WTC11 (cell line): Measurements from ENCODE around the gene HNRNPUL1. TPM values are rescaled to one million over a fixed set of nuclear protein-coding genes. Genes with fewer than 3 reads are reported as not detected.

ENCODE experiments used
- ATAC-seq: fragments of 200-7000 bp; cut with Tn5 transposase; 2 replicates; pipeline ENCODE4 v1.10.0; 2021; ENCODE audit warnings: mild to moderate bottlenecking, moderate library complexity
- CTCF ChIA-PET: fragments of 300-600 bp; sonication (Branson Sonifier 250); formaldehyde crosslinking; loops from one replicate; lab custom pipeline; 2021; ENCODE audit warnings: antibody characterized with exemption; lab: Charles Lee
- POLR2A ChIA-PET: fragments of 350-600 bp; sonication (Branson Sonifier 250); formaldehyde crosslinking; loops from one replicate; lab custom pipeline; 2021; ENCODE audit warnings: antibody characterized with exemption; lab: Charles Lee
- DNase-seq: peaks from one replicate; pipeline ENCODE4 v3.0.0; 2021; ENCODE audit warnings: low spot score
- H3K27ac Mint-ChIP-seq: 2 replicates; pipeline ENCODE4 v1.8.0; 2021; ENCODE audit warnings: mixed read lengths
- H3K27me3 Mint-ChIP-seq: 2 replicates; pipeline ENCODE4 v1.8.0; 2021; ENCODE audit warnings: low read depth, mild to moderate bottlenecking, moderate library complexity, mixed read lengths
- H3K36me3 Mint-ChIP-seq: 2 replicates; pipeline ENCODE4 v1.8.0; 2021; ENCODE audit warnings: mixed read lengths
- H3K4me1 Mint-ChIP-seq: 2 replicates; pipeline ENCODE4 v1.8.0; 2022; ENCODE audit warnings: mixed read lengths
- H3K4me3 Mint-ChIP-seq: 2 replicates; pipeline ENCODE4 v1.8.0; 2021; ENCODE audit warnings: mild to moderate bottlenecking, moderate library complexity, mixed read lengths
- H3K9me3 Mint-ChIP-seq: 2 replicates; pipeline ENCODE4 v1.8.0; 2021; ENCODE audit warnings: mixed read lengths
- ARID4B ChIP-seq: sonication (generic); formaldehyde crosslinking; IDR thresholded peaks from 2 replicates; pipeline ENCODE4 v1.8.0; 2023; ENCODE audit warnings: missing genetic modification reagents, mild to moderate bottlenecking, borderline replicate concordance
- CREM ChIP-seq: sonication (generic); formaldehyde crosslinking; IDR thresholded peaks from 2 replicates; pipeline ENCODE4 v1.8.1; 2022; ENCODE audit warnings: mild to moderate bottlenecking, missing genetic modification reagents, moderate library complexity
- E2F5 ChIP-seq: sonication (generic); formaldehyde crosslinking; IDR thresholded peaks from 2 replicates; pipeline ENCODE4 v1.8.1; 2022; ENCODE audit warnings: mild to moderate bottlenecking, moderate library complexity, missing genetic modification reagents
- FOXK1 ChIP-seq: sonication (generic); formaldehyde crosslinking; IDR thresholded peaks from 2 replicates; pipeline ENCODE4 v1.8.0; 2022; ENCODE audit warnings: mild to moderate bottlenecking, moderate library complexity, missing genetic modification reagents
- HMGXB4 ChIP-seq: sonication (generic); formaldehyde crosslinking; IDR thresholded peaks from 2 replicates; pipeline ENCODE4 v1.8.1; 2023; ENCODE audit warnings: mild to moderate bottlenecking, moderate library complexity, missing genetic modification reagents
- IRF2 ChIP-seq: sonication (generic); formaldehyde crosslinking; IDR thresholded peaks from 2 replicates; pipeline ENCODE4 v1.8.0; 2022; ENCODE audit warnings: low read depth, missing genetic modification reagents, borderline replicate concordance
- MAX ChIP-seq: sonication (generic); formaldehyde crosslinking; IDR thresholded peaks from 2 replicates; pipeline ENCODE4 v1.8.0; 2022; ENCODE audit warnings: mild to moderate bottlenecking, missing genetic modification reagents
- MXD4 ChIP-seq: fragments of 250-450 bp; sonication (Bioruptor Pico); IDR thresholded peaks from 2 replicates; pipeline ENCODE4 v1.8.0; 2021; ENCODE audit warnings: mild to moderate bottlenecking, moderate library complexity, borderline replicate concordance
- NR1H2 ChIP-seq: sonication (generic); formaldehyde crosslinking; IDR thresholded peaks from 2 replicates; pipeline ENCODE4 v1.9.0; 2021; ENCODE audit warnings: mild to moderate bottlenecking, moderate library complexity, missing genetic modification reagents
- NR3C1 ChIP-seq: sonication (generic); formaldehyde crosslinking; conservative IDR thresholded peaks from 2 replicates; pipeline ENCODE4 v1.8.1; 2023; ENCODE audit warnings: low read depth, mild to moderate bottlenecking, missing genetic modification reagents
- OVOL2 ChIP-seq: fragments of 250-450 bp; sonication (Bioruptor Pico); IDR thresholded peaks from 2 replicates; pipeline ENCODE4 v1.9.0; 2021; ENCODE audit warnings: mild to moderate bottlenecking, borderline replicate concordance
- PRDM15 ChIP-seq: sonication (generic); formaldehyde crosslinking; IDR thresholded peaks from 2 replicates; pipeline ENCODE4 v1.8.0; 2022; ENCODE audit warnings: missing genetic modification reagents
- PRRX2 ChIP-seq: fragments of 250-450 bp; sonication (Bioruptor Pico); IDR thresholded peaks from 2 replicates; pipeline ENCODE4 v1.8.0; 2021; ENCODE audit warnings: mild to moderate bottlenecking
- SOX15 ChIP-seq: fragments of 250-450 bp; sonication (Bioruptor Pico); IDR thresholded peaks from 2 replicates; pipeline ENCODE4 v1.9.0; 2021; ENCODE audit warnings: mild to moderate bottlenecking
- TCF7 ChIP-seq: sonication (generic); formaldehyde crosslinking; IDR thresholded peaks from 2 replicates; pipeline ENCODE4 v1.8.0; 2022; ENCODE audit warnings: mild to moderate bottlenecking, low read depth, missing genetic modification reagents, moderate library complexity
- TEAD1 ChIP-seq: sonication (generic); formaldehyde crosslinking; IDR thresholded peaks from 2 replicates; pipeline ENCODE4 v1.8.0; 2022; ENCODE audit warnings: mild to moderate bottlenecking, missing genetic modification reagents
- ZNF396 ChIP-seq: fragments of 250-450 bp; sonication (Bioruptor Pico); IDR thresholded peaks from 2 replicates; pipeline ENCODE4 v1.8.0; 2021; ENCODE audit warnings: mild to moderate bottlenecking, moderate library complexity, borderline replicate concordance
- total RNA-seq: library from RNA; stranded (reverse); gene quantifications from 3 replicates; pipeline ENCODE4 v1.2.3, GENCODE V29; 2021

HNRNPUL1 gene
- total RNA-seq, 1 experiment from 2014 or later, result 282 TPM

GRCh38 chr19:41320185-41320518, 56.0 kb downstream of the HNRNPUL1 start (continued):
- no peak for TF ChIP-seq ARID4B (CRISPR knock-in tag)
- no peak for TF ChIP-seq NR3C1 (CRISPR knock-in tag)
- TF ChIP-seq TEAD1 (CRISPR knock-in tag), result no peak
- TF ChIP-seq HMGXB4 (CRISPR knock-in tag), result no peak
- TF ChIP-seq CREM (CRISPR knock-in tag), result no peak
- TF ChIP-seq MXD4, result no peak
- TF ChIP-seq PRDM15 (CRISPR knock-in tag), result no peak

- POLR2A ChIA-PET, result interaction anchor here (1.7 kb wide), 1 partner anchor 11 kb away, joined by 8 read pairs; the partner anchor contains the start of gene CCDC97
- H3K36me3 Mint-ChIP-seq, result peaks cover 31% of the 10 kb centered on the region
- DNase-seq, result no peak
- peaks cover 36% of the 10 kb centered on the region for H3K4me1 Mint-ChIP-seq
- no peak overlapping the region for H3K4me3 Mint-ChIP-seq
- H3K9me3 Mint-ChIP-seq, result peaks cover 5% of the 10 kb centered on the region
- TF ChIP-seq FOXK1, result no peak
- no peak for TF ChIP-seq ZNF396 (CRISPR knock-in tag)
- no peak for TF ChIP-seq MAX
- TF ChIP-seq TCF7 (CRISPR knock-in tag), result no peak
- TF ChIP-seq OVOL2 (CRISPR knock-in tag), result no peak
- no peak for TF ChIP-seq SOX15
- TF ChIP-seq E2F5 (CRISPR knock-in tag), result no peak
- TF ChIP-seq PRRX2 (CRISPR knock-in tag), result no peak
- TF ChIP-seq IRF2 (CRISPR knock-in tag), result no peak
- TF ChIP-seq NR1H2 (CRISPR knock-in tag), result no peak
- TF ChIP-seq CREM (CRISPR knock-in tag), result no peak
- no peaks in the 10 kb centered on the region for H3K27me3 Mint-ChIP-seq
- ATAC-seq, result no peak
- H3K27ac Mint-ChIP-seq, result no peak overlapping the region
- CTCF ChIA-PET, result interaction anchor here (0.7 to 3.4 kb wide), 3 partner anchors 21 to 243 kb away, joined by 3 to 66 read pairs (median 3); partner anchors contain the start of gene TGFB1
Measured at GRCh38 chr19:41320568-41320967, 56.4 kb downstream of the HNRNPUL1 start.
